Suppressor macrophage treated with lipopolysaccharide for 1 hour (primary cell): ENCODE results near the gene DPP6.

Experiments used
- DNase-seq, 3 donors: peaks; one replicate each; pipeline ENCODE4 v3.0.0-alpha.2; 2020 to 2022

Gene DPP6

GRCh38 chr7:154343778-154344412, 291.7 kb downstream of the DPP6 start:
- DNase-seq, result no peak

GRCh38 chr7:154345093-154345492, 292.9 kb downstream of the DPP6 start:
- DNase-seq, result no peak

GRCh38 chr7:154347700-154348266, 295.6 kb downstream of the DPP6 start:
- no peak for DNase-seq

- no peak for DNase-seq
Measured at GRCh38 chr7:154350892-154351291, 298.7 kb downstream of the DPP6 start.

- no peak for DNase-seq
Measured at GRCh38 chr7:154353355-154353767, 301.2 kb downstream of the DPP6 start.

- no peak for DNase-seq
Measured at GRCh38 chr7:154364170-154364569, 312.0 kb downstream of the DPP6 start.

- DNase-seq, result no peak
Measured at GRCh38 chr7:154371424-154371823, 319.2 kb downstream of the DPP6 start.

GRCh38 chr7:154372011-154372601, 319.9 kb downstream of the DPP6 start:
- DNase-seq, result no peak

GRCh38 chr7:154373956-154374355, 321.8 kb downstream of the DPP6 start:
- no peak for DNase-seq

GRCh38 chr7:154375956-154376355, 323.8 kb downstream of the DPP6 start:
- DNase-seq, result no peak

- DNase-seq, result no peak
Measured at GRCh38 chr7:154380771-154381170, 328.6 kb downstream of the DPP6 start.

GRCh38 chr7:154383045-154383444, 330.8 kb downstream of the DPP6 start:
- DNase-seq, result no peak

- DNase-seq, result no peak
Measured at GRCh38 chr7:154385214-154385613, 333.0 kb downstream of the DPP6 start.

- DNase-seq, result no peak
Measured at GRCh38 chr7:154387252-154387651, 335.1 kb downstream of the DPP6 start.

- DNase-seq, result no peak
Measured at GRCh38 chr7:154388412-154388811, 336.2 kb downstream of the DPP6 start.

- DNase-seq, result no peak
Measured at GRCh38 chr7:154388999-154389398, 336.8 kb downstream of the DPP6 start.

- no peak for DNase-seq
Measured at GRCh38 chr7:154390961-154391360, 338.8 kb downstream of the DPP6 start.

GRCh38 chr7:154394804-154395203, 342.6 kb downstream of the DPP6 start:
- no peak for DNase-seq

GRCh38 chr7:154406312-154406711, 354.1 kb downstream of the DPP6 start:
- DNase-seq, result no peak

GRCh38 chr7:154409703-154410311, 357.6 kb downstream of the DPP6 start:
- DNase-seq, result peak in 1 of 3 donors; percentile 1

- DNase-seq, result no peak
Measured at GRCh38 chr7:154412105-154412504, 359.9 kb downstream of the DPP6 start.

- no peak for DNase-seq
Measured at GRCh38 chr7:154415709-154416399, 363.7 kb downstream of the DPP6 start.

GRCh38 chr7:154416714-154417113, 364.5 kb downstream of the DPP6 start:
- no peak for DNase-seq

GRCh38 chr7:154419344-154419743, 367.1 kb downstream of the DPP6 start:
- DNase-seq, result no peak
